GM19193 (cell line): ENCODE measurements around the gene EML6.

ENCODE experiments used
- POLR2A ChIP-seq: IDR thresholded peaks from 4 replicates; pipeline ENCODE4 v1.6.1; 2011; ENCODE audit not compliant: insufficient read depth, insufficient read length; ENCODE audit errors: extremely low read depth

The EML6 gene

GRCh38 chr2:55003706-55004639 lies 280.5 kb downstream of the EML6 start:
- TF ChIP-seq POLR2A, result no peak

- no peak for TF ChIP-seq POLR2A
Measured at GRCh38 chr2:55006306-55006705, 282.8 kb downstream of the EML6 start.

GRCh38 chr2:55009277-55010060 lies 286.0 kb downstream of the EML6 start:
- no peak for TF ChIP-seq POLR2A

- TF ChIP-seq POLR2A, result no peak
Measured at GRCh38 chr2:55010149-55010591, 286.7 kb downstream of the EML6 start.

GRCh38 chr2:55010915-55011314 lies 287.5 kb downstream of the EML6 start:
- no peak for TF ChIP-seq POLR2A

- TF ChIP-seq POLR2A, result no peak
Measured at GRCh38 chr2:55011831-55012671, 288.6 kb downstream of the EML6 start.

GRCh38 chr2:55012672-55013484 lies 289.4 kb downstream of the EML6 start:
- no peak for TF ChIP-seq POLR2A

GRCh38 chr2:55013936-55014335 lies 290.5 kb downstream of the EML6 start:
- TF ChIP-seq POLR2A, result no peak

- no peak for TF ChIP-seq POLR2A
Measured at GRCh38 chr2:55014962-55015939, 291.8 kb downstream of the EML6 start.

- no peak for TF ChIP-seq POLR2A
Measured at GRCh38 chr2:55017428-55017827, 294.0 kb downstream of the EML6 start.

- TF ChIP-seq POLR2A, result no peak
Measured at GRCh38 chr2:55017880-55018279, 294.4 kb downstream of the EML6 start.

- TF ChIP-seq POLR2A, result no peak
Measured at GRCh38 chr2:55018619-55019018, 295.2 kb downstream of the EML6 start.
